ENCODE results near the gene KSR2.

Gene KSR2

GRCh38 chr12:117494833-117495655 is 473.7 kb downstream of the KSR2 start (continued):
- TF ChIP-seq ZNF398 (tag by site-specific recombination; IDR thresholded peaks at IDR 0.05): peak; percentile 56
- TF ChIP-seq SCRT1 (tag by site-specific recombination; IDR thresholded peaks at IDR 0.05; ENCODE audit: borderline replicate concordance): peak; percentile 98
- TF ChIP-seq ZNF133 (tag by site-specific recombination; IDR thresholded peaks at IDR 0.05): no peak
- peak; percentile 89 for TF ChIP-seq ZNF558 (tag by site-specific recombination; IDR thresholded peaks at IDR 0.05)
- no peak for TF ChIP-seq ZNF354C (tag by site-specific recombination; IDR thresholded peaks at IDR 0.05; ENCODE audit: borderline replicate concordance, low read depth)
- TF ChIP-seq, protein P1, sequence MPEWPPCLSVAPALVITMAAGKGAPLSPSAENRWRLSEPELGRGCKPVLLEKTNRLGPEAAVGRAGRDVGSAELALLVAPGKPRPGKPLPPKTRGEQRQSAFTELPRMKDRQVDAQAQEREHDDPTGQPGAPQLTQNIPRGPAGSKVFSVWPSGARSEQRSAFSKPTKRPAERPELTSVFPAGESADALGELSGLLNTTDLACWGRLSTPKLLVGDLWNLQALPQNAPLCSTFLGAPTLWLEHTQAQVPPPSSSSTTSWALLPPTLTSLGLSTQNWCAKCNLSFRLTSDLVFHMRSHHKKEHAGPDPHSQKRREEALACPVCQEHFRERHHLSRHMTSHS (tag by site-specific recombination; IDR thresholded peaks at IDR 0.05): no peak
- TF ChIP-seq KLF1 (tag by site-specific recombination; IDR thresholded peaks at IDR 0.05): peak; percentile 80
- TF ChIP-seq ZNF341 (tag by site-specific recombination; IDR thresholded peaks at IDR 0.05; ENCODE audit: low read depth): 0 out of 2 replicates have a peak, but pooled peaks have one; percentile 34
- TF ChIP-seq TCF7L2 (IDR thresholded peaks at IDR 0.05; ENCODE audit: borderline replicate concordance, low read depth, low read length): peak; percentile 86; the same call in 1 of the 2 replicates
- no peak for TF ChIP-seq ZFP41 (tag by site-specific recombination; IDR thresholded peaks at IDR 0.05; ENCODE audit: borderline replicate concordance)
- TF ChIP-seq, protein P2, sequence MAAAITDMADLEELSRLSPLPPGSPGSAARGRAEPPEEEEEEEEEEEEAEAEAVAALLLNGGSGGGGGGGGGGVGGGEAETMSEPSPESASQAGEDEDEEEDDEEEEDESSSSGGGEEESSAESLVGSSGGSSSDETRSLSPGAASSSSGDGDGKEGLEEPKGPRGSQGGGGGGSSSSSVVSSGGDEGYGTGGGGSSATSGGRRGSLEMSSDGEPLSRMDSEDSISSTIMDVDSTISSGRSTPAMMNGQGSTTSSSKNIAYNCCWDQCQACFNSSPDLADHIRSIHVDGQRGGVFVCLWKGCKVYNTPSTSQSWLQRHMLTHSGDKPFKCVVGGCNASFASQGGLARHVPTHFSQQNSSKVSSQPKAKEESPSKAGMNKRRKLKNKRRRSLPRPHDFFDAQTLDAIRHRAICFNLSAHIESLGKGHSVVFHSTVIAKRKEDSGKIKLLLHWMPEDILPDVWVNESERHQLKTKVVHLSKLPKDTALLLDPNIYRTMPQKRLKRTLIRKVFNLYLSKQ (tag by site-specific recombination; IDR thresholded peaks at IDR 0.05; ENCODE audit: borderline replicate concordance): no peak
- TF ChIP-seq HIC1 (tag by site-specific recombination; IDR thresholded peaks at IDR 0.05): no peak
- TF ChIP-seq, protein P3, sequence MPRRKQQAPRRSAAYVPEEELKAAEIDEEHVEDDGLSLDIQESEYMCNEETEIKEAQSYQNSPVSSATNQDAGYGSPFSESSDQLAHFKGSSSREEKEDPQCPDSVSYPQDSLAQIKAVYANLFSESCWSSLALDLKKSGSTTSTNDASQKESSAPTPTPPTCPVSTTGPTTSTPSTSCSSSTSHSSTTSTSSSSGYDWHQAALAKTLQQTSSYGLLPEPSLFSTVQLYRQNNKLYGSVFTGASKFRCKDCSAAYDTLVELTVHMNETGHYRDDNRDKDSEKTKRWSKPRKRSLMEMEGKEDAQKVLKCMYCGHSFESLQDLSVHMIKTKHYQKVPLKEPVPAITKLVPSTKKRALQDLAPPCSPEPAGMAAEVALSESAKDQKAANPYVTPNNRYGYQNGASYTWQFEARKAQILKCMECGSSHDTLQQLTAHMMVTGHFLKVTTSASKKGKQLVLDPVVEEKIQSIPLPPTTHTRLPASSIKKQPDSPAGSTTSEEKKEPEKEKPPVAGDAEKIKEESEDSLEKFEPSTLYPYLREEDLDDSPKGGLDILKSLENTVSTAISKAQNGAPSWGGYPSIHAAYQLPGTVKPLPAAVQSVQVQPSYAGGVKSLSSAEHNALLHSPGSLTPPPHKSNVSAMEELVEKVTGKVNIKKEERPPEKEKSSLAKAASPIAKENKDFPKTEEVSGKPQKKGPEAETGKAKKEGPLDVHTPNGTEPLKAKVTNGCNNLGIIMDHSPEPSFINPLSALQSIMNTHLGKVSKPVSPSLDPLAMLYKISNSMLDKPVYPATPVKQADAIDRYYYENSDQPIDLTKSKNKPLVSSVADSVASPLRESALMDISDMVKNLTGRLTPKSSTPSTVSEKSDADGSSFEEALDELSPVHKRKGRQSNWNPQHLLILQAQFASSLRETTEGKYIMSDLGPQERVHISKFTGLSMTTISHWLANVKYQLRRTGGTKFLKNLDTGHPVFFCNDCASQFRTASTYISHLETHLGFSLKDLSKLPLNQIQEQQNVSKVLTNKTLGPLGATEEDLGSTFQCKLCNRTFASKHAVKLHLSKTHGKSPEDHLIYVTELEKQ (tag by site-specific recombination; IDR thresholded peaks at IDR 0.05; ENCODE audit: borderline replicate concordance): peak; percentile 90
- TF ChIP-seq TRIM28 (IDR thresholded peaks at IDR 0.05; ENCODE audit: borderline replicate concordance, low read length): peak; percentile 69; the same call in 1 of the 2 replicates
- peak; percentile 46 for TF ChIP-seq ZNF629 (tag by site-specific recombination; IDR thresholded peaks at IDR 0.05)
- no peak; the same call in 1 of the 2 replicates for TF ChIP-seq ZIC2 (tag by site-specific recombination; IDR thresholded peaks at IDR 0.05)
- 0 out of 2 replicates have a peak, but pooled peaks have one; percentile 15 for TF ChIP-seq HOXC10 (CRISPR knock-in tag; IDR thresholded peaks at IDR 0.05)
- TF ChIP-seq ZNF621 (tag by site-specific recombination; IDR thresholded peaks at IDR 0.05): no peak
- no peak for TF ChIP-seq ZNF837 (tag by site-specific recombination; IDR thresholded peaks at IDR 0.05)
- no peak for TF ChIP-seq ZNF155 (tag by site-specific recombination; IDR thresholded peaks at IDR 0.05)
- peak; percentile 99 for TF ChIP-seq MZF1 (tag by site-specific recombination; IDR thresholded peaks at IDR 0.05; ENCODE audit: borderline replicate concordance)
- peak; percentile 63; the same call in 1 of the 2 replicates for TF ChIP-seq GLI2 (tag by site-specific recombination; IDR thresholded peaks at IDR 0.05; ENCODE audit: borderline replicate concordance, low read depth)
- no peak for TF ChIP-seq ZNF24 (tag by site-specific recombination; IDR thresholded peaks at IDR 0.05)
- TF ChIP-seq ZNF501 (tag by site-specific recombination; IDR thresholded peaks at IDR 0.05): peak; percentile 31; the same call in 1 of the 2 replicates
- 0 out of 2 replicates have a peak, but pooled peaks have one; percentile 12 for TF ChIP-seq ZBTB17 (tag by site-specific recombination; IDR thresholded peaks at IDR 0.05)
- peak; percentile 80 for TF ChIP-seq KLF10 (tag by site-specific recombination; IDR thresholded peaks at IDR 0.05)
- TF ChIP-seq KLF16 (tag by site-specific recombination; IDR thresholded peaks at IDR 0.05): peak; percentile 52; the same call in 1 of the 2 replicates
- TF ChIP-seq ZNF514 (tag by site-specific recombination; IDR thresholded peaks at IDR 0.05): no peak
- TF ChIP-seq, protein P4, sequence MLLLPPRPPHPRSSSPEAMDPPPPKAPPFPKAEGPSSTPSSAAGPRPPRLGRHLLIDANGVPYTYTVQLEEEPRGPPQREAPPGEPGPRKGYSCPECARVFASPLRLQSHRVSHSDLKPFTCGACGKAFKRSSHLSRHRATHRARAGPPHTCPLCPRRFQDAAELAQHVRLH (tag by site-specific recombination; IDR thresholded peaks at IDR 0.05): peak; percentile 54; the same call in 1 of the 2 replicates
- no peak for TF ChIP-seq YY2 (tag by site-specific recombination; IDR thresholded peaks at IDR 0.05)

All from HEK293 (cell line).